Measurements from ENCODE around the gene SSH3. TPM values are rescaled to one million over a fixed set of nuclear protein-coding genes. Genes with fewer than 3 reads are reported as not detected.

SSH3 gene
- total and polyA plus RNA-seq, 2 of the 8 experiments (the other 6 are each of a cell fraction or from before 2014, with no cell fraction given), result 16.9 to 19.8 TPM

- TF ChIP-seq CHD7 (IDR thresholded peaks at IDR 0.05; ENCODE audit: insufficient replicate concordance, low read length) (no peak), GABPA (IDR thresholded peaks at IDR 0.05; ENCODE audit: borderline replicate concordance, insufficient read depth, low read length) (no peak), CBX8 (IDR thresholded peaks at IDR 0.05; ENCODE audit: borderline replicate concordance, low read depth, low read length) (no peak), CBX5 (IDR thresholded peaks at IDR 0.05; ENCODE audit: low read depth, low read length) (no peak), SAP30 (IDR thresholded peaks at IDR 0.05; ENCODE audit: insufficient read depth, insufficient replicate concordance, low read length) (peak; percentile 38), EZH2 (IDR thresholded peaks at IDR 0.05; ENCODE audit: low read depth, low read length, severe bottlenecking) (no peak), MAFK (IDR thresholded peaks at IDR 0.05; ENCODE audit: low read depth, low read length) (no peak)
These were observed 679 bp upstream of the SSH3 start (continued) for GRCh38 chr11:67302571-67303131.
